WTC11 (cell line): Measurements from ENCODE around the gene CCDC121.

ENCODE experiments used
- ATF1 ChIP-seq: sonication (generic); formaldehyde crosslinking; IDR thresholded peaks from 2 replicates; pipeline ENCODE4 v1.8.1; 2023; ENCODE audit warnings: mild to moderate bottlenecking, moderate library complexity, missing genetic modification reagents
- CTCF ChIP-seq: fragments of 200-600 bp; IDR thresholded peaks from 2 replicates; pipeline ENCODE4 v1.8.0; 2022; ENCODE audit warnings: antibody characterized with exemption
- HMGXB4 ChIP-seq: sonication (generic); formaldehyde crosslinking; IDR thresholded peaks from 2 replicates; pipeline ENCODE4 v1.8.1; 2023; ENCODE audit warnings: mild to moderate bottlenecking, moderate library complexity, missing genetic modification reagents
- IRF2 ChIP-seq: sonication (generic); formaldehyde crosslinking; IDR thresholded peaks from 2 replicates; pipeline ENCODE4 v1.8.0; 2022; ENCODE audit warnings: low read depth, missing genetic modification reagents, borderline replicate concordance
- MAX ChIP-seq: sonication (generic); formaldehyde crosslinking; IDR thresholded peaks from 2 replicates; pipeline ENCODE4 v1.8.0; 2022; ENCODE audit warnings: mild to moderate bottlenecking, missing genetic modification reagents
- RELA ChIP-seq: sonication (generic); formaldehyde crosslinking; IDR thresholded peaks from 2 replicates; pipeline ENCODE4 v1.8.1; 2022; ENCODE audit warnings: missing genetic modification reagents, mild to moderate bottlenecking, borderline replicate concordance
- USF1 ChIP-seq: sonication (generic); formaldehyde crosslinking; IDR thresholded peaks from 2 replicates; pipeline ENCODE4 v1.8.0; 2022; ENCODE audit warnings: mild to moderate bottlenecking, missing genetic modification reagents
- USF2 ChIP-seq: sonication (generic); formaldehyde crosslinking; IDR thresholded peaks from 2 replicates; pipeline ENCODE4 v1.8.1; 2023; ENCODE audit warnings: mild to moderate bottlenecking, missing genetic modification reagents, moderate library complexity
- ZNF121 ChIP-seq: sonication (generic); formaldehyde crosslinking; IDR thresholded peaks from 2 replicates; pipeline ENCODE4 v1.8.0; 2023; ENCODE audit warnings: missing genetic modification reagents
- ZNF219 ChIP-seq: sonication (generic); formaldehyde crosslinking; IDR thresholded peaks from 2 replicates; pipeline ENCODE4 v1.8.0; 2023; ENCODE audit warnings: missing genetic modification reagents, mild to moderate bottlenecking, borderline replicate concordance
- ZNF512 ChIP-seq: sonication (generic); formaldehyde crosslinking; IDR thresholded peaks from 2 replicates; pipeline ENCODE4 v1.8.1; 2022; ENCODE audit warnings: missing genetic modification reagents, borderline replicate concordance

- no peak for TF ChIP-seq CTCF
- TF ChIP-seq MAX: no peak
- no peak for TF ChIP-seq ATF1 (CRISPR knock-in tag)
- no peak for TF ChIP-seq USF2
- no peak for TF ChIP-seq ZNF121
- TF ChIP-seq ZNF219: no peak
- no peak for TF ChIP-seq ZNF512 (CRISPR knock-in tag)
- TF ChIP-seq IRF2 (CRISPR knock-in tag): no peak
- TF ChIP-seq HMGXB4 (CRISPR knock-in tag): no peak
- no peak for TF ChIP-seq USF1 (CRISPR knock-in tag)
- TF ChIP-seq RELA (CRISPR knock-in tag): no peak
Measured at GRCh38 chr2:27645197-27645596, 16.4 kb upstream of the CCDC121 start.
